ENCODE results near the gene ZC3H4.

GRCh38 chr19:47044946-47045866, 68.4 kb downstream of the ZC3H4 start:
- TF ChIP-seq RAD21 (IDR thresholded peaks at IDR 0.05) (no peak), CTCF (IDR thresholded peaks at IDR 0.05; ENCODE audit: low read depth, low read length, missing input control) (no peak)

Measured in liver (tissue), 3 donors.